ENCODE measurements around the gene JUN. TPM values are rescaled to one million over a fixed set of nuclear protein-coding genes. Genes with fewer than 3 reads are reported as not detected.

JUN gene
- total and polyA plus RNA-seq, 2 of the 13 experiments (the other 11 are each of a cell fraction or from before 2014, with no cell fraction given), result 18.2 to 22.3 TPM

DNA sequence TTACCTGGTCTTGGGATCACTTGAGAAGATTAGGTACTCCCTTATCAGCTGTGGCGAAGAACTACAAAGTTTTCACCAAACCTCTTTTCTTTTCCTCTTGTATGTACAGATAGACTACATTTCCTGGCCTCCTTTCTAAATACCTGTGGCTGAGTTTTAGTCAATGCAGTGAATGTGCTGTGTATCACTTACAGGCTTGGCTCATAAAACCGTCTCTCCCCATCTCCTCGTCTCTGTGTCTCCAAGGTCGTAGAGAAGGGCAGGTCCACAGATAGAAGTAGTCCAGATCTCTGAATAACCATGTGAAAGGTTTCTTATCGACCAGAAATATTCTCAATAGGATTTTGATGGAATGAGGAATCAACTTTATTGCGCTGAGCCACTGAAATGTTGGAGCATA, 9.0 kb upstream of the JUN start (continued):
- TF ChIP-seq, protein P1, sequence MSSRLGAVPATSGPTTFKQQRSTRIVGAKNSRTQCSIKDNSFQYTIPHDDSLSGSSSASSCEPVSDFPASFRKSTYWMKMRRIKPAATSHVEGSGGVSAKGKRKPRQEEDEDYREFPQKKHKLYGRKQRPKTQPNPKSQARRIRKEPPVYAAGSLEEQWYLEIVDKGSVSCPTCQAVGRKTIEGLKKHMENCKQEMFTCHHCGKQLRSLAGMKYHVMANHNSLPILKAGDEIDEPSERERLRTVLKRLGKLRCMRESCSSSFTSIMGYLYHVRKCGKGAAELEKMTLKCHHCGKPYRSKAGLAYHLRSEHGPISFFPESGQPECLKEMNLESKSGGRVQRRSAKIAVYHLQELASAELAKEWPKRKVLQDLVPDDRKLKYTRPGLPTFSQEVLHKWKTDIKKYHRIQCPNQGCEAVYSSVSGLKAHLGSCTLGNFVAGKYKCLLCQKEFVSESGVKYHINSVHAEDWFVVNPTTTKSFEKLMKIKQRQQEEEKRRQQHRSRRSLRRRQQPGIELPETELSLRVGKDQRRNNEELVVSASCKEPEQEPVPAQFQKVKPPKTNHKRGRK (CRISPR knock-in tag; IDR thresholded peaks at IDR 0.05), result no peak
- TF ChIP-seq ZNF12 (CRISPR knock-in tag; IDR thresholded peaks at IDR 0.05), result no peak
- TF ChIP-seq PHF20 (CRISPR knock-in tag; IDR thresholded peaks at IDR 0.05), result no peak
- TF ChIP-seq RARA (CRISPR knock-in tag; IDR thresholded peaks at IDR 0.05), result no peak
- no peak for TF ChIP-seq ZNF160 (CRISPR knock-in tag; IDR thresholded peaks at IDR 0.05)
- TF ChIP-seq PITX1 (CRISPR knock-in tag; IDR thresholded peaks at IDR 0.05), result no peak
- TF ChIP-seq, protein P2, sequence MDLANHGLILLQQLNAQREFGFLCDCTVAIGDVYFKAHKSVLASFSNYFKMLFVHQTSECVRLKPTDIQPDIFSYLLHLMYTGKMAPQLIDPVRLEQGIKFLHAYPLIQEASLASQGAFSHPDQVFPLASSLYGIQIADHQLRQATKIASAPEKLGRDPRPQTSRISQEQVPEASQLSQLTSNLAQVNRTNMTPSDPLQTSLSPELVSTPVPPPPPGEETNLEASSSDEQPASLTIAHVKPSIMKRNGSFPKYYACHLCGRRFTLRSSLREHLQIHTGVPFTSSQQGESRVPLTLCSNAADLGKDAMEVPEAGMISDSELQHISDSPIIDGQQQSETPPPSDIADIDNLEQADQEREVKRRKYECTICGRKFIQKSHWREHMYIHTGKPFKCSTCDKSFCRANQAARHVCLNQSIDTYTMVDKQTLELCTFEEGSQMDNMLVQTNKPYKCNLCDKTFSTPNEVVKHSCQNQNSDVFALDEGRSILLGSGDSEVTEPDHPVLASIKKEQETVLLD (CRISPR knock-in tag; IDR thresholded peaks at IDR 0.05; ENCODE audit: low read depth), result no peak
- TF ChIP-seq, protein P3, sequence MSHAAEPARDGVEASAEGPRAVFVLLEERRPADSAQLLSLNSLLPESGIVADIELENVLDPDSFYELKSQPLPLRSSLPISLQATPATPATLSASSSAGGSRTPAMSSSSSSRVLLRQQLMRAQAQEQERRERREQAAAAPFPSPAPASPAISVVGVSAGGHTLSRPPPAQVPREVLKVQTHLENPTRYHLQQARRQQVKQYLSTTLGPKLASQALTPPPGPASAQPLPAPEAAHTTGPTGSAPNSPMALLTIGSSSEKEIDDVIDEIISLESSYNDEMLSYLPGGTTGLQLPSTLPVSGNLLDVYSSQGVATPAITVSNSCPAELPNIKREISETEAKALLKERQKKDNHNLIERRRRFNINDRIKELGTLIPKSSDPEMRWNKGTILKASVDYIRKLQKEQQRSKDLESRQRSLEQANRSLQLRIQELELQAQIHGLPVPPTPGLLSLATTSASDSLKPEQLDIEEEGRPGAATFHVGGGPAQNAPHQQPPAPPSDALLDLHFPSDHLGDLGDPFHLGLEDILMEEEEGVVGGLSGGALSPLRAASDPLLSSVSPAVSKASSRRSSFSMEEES (CRISPR knock-in tag; IDR thresholded peaks at IDR 0.05), result no peak

DNA sequence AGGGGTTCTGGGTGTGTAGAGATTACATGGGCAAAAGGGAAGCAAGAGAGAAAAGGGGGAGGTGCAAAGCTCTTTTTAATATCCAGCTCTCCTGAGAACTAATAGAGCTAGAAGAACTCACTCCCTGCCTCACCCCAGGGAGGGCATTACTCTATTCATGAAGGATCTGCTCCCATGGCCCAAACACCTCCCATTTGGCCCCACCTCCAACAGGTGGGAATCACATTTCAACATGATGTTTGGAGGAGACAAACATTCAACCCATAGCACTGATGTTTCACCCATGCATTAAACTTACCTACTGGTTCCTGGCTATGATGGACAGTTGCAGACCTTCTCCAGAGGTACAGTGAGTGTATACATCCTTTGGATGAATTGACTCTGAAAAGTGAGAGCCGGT, 7.3 kb upstream of the JUN start:
- no peak overlapping the region for H3K4me2 ChIP-seq (ENCODE audit: low read depth, low read length)
- no peak for FAIRE-seq
- H3K36me3 ChIP-seq (replicated peaks in 1 of 2; ENCODE audit: control insufficient read depth in 1 of 2, insufficient read depth in 2 of 2, low read length in 2 of 2), result no peaks in the 10 kb centered on the region
- H3K9me3 ChIP-seq (ENCODE audit: low read length), result no peaks in the 10 kb centered on the region
- ChIA-PET POLR2A (no interaction called here), CTCF (ENCODE audit: low intra/inter-chr PET ratio, low total read pairs) (no interaction called here)
- WGBS (ENCODE audit: low lambda C conversion rate), result 0% methylated on average over 1 of the region's 1 CpG
- no peaks in the 10 kb centered on the region; the same call in 1 of the 2 replicates for H3K4me1 ChIP-seq (ENCODE audit: insufficient read depth, low read length)
- no peak for ATAC-seq
- no TSS peak for BruUV-seq (replicated peaks)
- H3K27ac ChIP-seq (ENCODE audit: extremely low read length, insufficient read depth, low read length), result no peak overlapping the region
- intact Hi-C loops (cut with micrococcal nuclease; ENCODE audit: unreplicated experiment) (no loop called here), in situ Hi-C loops (cut with HindIII; ENCODE audit: extremely low pct_ligation_motif_present, low pct_unique_long_range_greater_than_20kb) (no loop called here)
- no peaks in the 10 kb centered on the region for H4K20me1 ChIP-seq (ENCODE audit: insufficient read depth, low read length)
- no peak overlapping the region for H3K9ac ChIP-seq (ENCODE audit: insufficient read depth, low read depth, low read length)
- no peaks in the 10 kb centered on the region for H3K79me2 ChIP-seq (ENCODE audit: insufficient read depth, low read length)
- no peak overlapping the region for H2AFZ ChIP-seq (ENCODE audit: low read length)
- no peaks in the 10 kb centered on the region for H3K27me3 ChIP-seq (ENCODE audit: control insufficient read depth in 1 of 2, insufficient read depth in 2 of 2, low read length in 2 of 2)
- H3K4me3 ChIP-seq (replicated peaks in 1 of 3; ENCODE audit: insufficient read depth in 1 of 3, low read depth in 2 of 3, low read length in 3 of 3), result no peak overlapping the region
- no peak for DNase-seq (ENCODE audit: low spot score)
- TF ChIP-seq ZNF670 (CRISPR knock-in tag; IDR thresholded peaks at IDR 0.05; ENCODE audit: borderline replicate concordance), result no peak
- TF ChIP-seq ZNF737 (CRISPR knock-in tag; IDR thresholded peaks at IDR 0.05; ENCODE audit: borderline replicate concordance), result no peak
- TF ChIP-seq ELF1 (CRISPR knock-in tag; IDR thresholded peaks at IDR 0.05), result no peak
- TF ChIP-seq, protein P4, sequence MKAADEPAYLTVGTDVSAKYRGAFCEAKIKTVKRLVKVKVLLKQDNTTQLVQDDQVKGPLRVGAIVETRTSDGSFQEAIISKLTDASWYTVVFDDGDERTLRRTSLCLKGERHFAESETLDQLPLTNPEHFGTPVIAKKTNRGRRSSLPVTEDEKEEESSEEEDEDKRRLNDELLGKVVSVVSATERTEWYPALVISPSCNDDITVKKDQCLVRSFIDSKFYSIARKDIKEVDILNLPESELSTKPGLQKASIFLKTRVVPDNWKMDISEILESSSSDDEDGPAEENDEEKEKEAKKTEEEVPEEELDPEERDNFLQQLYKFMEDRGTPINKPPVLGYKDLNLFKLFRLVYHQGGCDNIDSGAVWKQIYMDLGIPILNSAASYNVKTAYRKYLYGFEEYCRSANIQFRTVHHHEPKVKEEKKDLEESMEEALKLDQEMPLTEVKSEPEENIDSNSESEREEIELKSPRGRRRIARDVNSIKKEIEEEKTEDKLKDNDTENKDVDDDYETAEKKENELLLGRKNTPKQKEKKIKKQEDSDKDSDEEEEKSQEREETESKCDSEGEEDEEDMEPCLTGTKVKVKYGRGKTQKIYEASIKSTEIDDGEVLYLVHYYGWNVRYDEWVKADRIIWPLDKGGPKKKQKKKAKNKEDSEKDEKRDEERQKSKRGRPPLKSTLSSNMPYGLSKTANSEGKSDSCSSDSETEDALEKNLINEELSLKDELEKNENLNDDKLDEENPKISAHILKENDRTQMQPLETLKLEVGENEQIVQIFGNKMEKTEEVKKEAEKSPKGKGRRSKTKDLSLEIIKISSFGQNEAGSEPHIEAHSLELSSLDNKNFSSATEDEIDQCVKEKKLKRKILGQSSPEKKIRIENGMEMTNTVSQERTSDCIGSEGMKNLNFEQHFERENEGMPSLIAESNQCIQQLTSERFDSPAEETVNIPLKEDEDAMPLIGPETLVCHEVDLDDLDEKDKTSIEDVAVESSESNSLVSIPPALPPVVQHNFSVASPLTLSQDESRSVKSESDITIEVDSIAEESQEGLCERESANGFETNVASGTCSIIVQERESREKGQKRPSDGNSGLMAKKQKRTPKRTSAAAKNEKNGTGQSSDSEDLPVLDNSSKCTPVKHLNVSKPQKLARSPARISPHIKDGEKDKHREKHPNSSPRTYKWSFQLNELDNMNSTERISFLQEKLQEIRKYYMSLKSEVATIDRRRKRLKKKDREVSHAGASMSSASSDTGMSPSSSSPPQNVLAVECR (CRISPR knock-in tag; IDR thresholded peaks at IDR 0.05; ENCODE audit: borderline replicate concordance), result no peak
- TF ChIP-seq PHB2 (IDR thresholded peaks at IDR 0.05; ENCODE audit: partially characterized antibody), result no peak
- TF ChIP-seq SMYD3 (CRISPR knock-in tag; IDR thresholded peaks at IDR 0.05), result no peak
- TF ChIP-seq SCMH1 (CRISPR knock-in tag; IDR thresholded peaks at IDR 0.05; ENCODE audit: borderline replicate concordance), result no peak
- no peak for TF ChIP-seq ZBTB7A (CRISPR knock-in tag; IDR thresholded peaks at IDR 0.05)

All from HepG2 (cell line).